BJ (cell line): ENCODE measurements around the gene RNASET2. TPM values are rescaled to one million over a fixed set of nuclear protein-coding genes. Genes with fewer than 3 reads are reported as not detected.

ENCODE experiments used
- CTCF ChIA-PET: fragments of 350-600 bp; formaldehyde crosslinking; extraction: SDS; loops from one replicate; lab custom pipeline; 2021; ENCODE audit warnings: antibody characterized with exemption, inconsistent platforms; lab: Yijun Ruan, JAX
- POLR2A ChIA-PET: fragments of 300-600 bp; sonication (Branson Sonifier 250); formaldehyde crosslinking; extraction: SDS; loops from one replicate; lab custom pipeline; 2021; ENCODE audit warnings: antibody characterized with exemption; lab: Charles Lee
- DNase-seq: peaks from one replicate; pipeline ENCODE4 v3.0.0-alpha.2; 2011; ENCODE audit warnings: low read depth
- H3K27me3 ChIP-seq: 2 replicates; pipeline ENCODE4 v1.6.0; 2011; ENCODE audit warnings: low read length; ENCODE audit not compliant: control insufficient read depth, insufficient read depth
- H3K36me3 ChIP-seq: 2 replicates; pipeline ENCODE4 v1.5.1; 2011; ENCODE audit warnings: low read length; ENCODE audit not compliant: control insufficient read depth, insufficient read depth
- H3K4me3 ChIP-seq: 2 replicates; pipeline ENCODE4 v1.5.1; 2011; ENCODE audit warnings: low read depth, mild to moderate bottlenecking, control low read depth, low read length
- polyA plus RNA-seq: library from polyadenylated mRNA; depleted of rRNA; stranded (reverse); fragments of >200 nt; gene quantifications from 2 replicates; pipeline ENCODE4 v1.2.3, GENCODE V29; 2011
- TF ChIP-seq, protein P1 (sequence below): IDR thresholded peaks from 2 replicates; pipeline ENCODE4 v1.5.1; 2011; ENCODE audit warnings: low read depth, mild to moderate bottlenecking, control low read depth, inconsistent platforms, low read length, moderate library complexity; ENCODE audit not compliant: insufficient read depth

RNASET2 gene
- polyA plus RNA-seq, 1 experiment, result 24.7 TPM

DNA sequence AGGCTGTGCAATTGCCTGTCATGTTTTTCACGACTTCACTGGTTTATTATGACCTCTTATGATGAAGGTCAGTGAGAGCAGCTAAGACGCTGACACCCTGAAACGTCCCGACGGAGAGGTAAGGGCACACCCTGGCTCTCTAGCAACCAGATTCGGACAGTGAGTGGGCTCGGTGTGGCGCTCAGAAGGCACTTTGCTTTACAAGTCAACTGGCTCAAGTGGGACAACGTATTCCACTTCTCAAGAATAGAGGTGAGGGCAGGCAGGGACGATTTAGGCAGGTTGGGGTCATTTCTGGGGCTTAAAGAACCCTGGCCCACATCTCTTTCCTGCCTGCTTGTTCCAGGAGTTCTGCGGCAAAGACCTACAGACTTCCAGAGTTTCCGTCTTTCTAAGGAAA lies 18.2 kb downstream of the RNASET2 start:
- Histone ChIP-seq H3K36me3 (peaks cover 2% of the 10 kb centered on the region; the same call in 1 of the 2 replicates), H3K27me3 (no peaks in the 10 kb centered on the region), H3K4me3 (no peak overlapping the region)
- ChIA-PET POLR2A (no interaction called here), CTCF (interaction anchor here (1.2 kb wide), 1 partner anchor 162 kb away, joined by 3 read pairs; no protein-coding TSS in a partner anchor)
- DNase-seq, result no peak
- TF ChIP-seq, protein P1, sequence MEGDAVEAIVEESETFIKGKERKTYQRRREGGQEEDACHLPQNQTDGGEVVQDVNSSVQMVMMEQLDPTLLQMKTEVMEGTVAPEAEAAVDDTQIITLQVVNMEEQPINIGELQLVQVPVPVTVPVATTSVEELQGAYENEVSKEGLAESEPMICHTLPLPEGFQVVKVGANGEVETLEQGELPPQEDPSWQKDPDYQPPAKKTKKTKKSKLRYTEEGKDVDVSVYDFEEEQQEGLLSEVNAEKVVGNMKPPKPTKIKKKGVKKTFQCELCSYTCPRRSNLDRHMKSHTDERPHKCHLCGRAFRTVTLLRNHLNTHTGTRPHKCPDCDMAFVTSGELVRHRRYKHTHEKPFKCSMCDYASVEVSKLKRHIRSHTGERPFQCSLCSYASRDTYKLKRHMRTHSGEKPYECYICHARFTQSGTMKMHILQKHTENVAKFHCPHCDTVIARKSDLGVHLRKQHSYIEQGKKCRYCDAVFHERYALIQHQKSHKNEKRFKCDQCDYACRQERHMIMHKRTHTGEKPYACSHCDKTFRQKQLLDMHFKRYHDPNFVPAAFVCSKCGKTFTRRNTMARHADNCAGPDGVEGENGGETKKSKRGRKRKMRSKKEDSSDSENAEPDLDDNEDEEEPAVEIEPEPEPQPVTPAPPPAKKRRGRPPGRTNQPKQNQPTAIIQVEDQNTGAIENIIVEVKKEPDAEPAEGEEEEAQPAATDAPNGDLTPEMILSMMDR, result no peak

DNA sequence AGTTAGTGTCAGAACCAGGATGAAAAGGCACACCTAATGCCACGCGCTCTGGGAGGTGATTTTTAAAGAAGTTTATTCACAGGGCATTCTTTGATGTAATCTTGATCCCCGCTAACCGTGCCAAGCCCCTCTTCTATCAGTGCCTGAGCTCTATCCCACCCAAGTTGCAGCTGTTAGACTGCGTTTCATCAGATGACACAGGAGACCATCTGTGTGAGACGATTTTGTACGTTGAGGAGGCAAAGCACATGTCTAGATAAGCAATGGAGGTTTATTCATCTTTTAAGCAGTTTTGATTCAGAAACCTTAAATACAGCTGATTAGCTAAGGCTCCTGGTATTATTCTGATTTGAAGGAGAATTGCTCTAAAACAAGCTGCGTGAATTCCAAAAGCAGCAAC lies 18.6 kb downstream of the RNASET2 start:
- Histone ChIP-seq H3K4me3 (no peak overlapping the region), H3K36me3 (peaks cover 2% of the 10 kb centered on the region; the same call in 1 of the 2 replicates), H3K27me3 (no peaks in the 10 kb centered on the region)
- TF ChIP-seq, protein P1, result no peak
- ChIA-PET POLR2A (no interaction called here), CTCF (interaction anchor here (1.2 kb wide), 1 partner anchor 162 kb away, joined by 3 read pairs; no protein-coding TSS in a partner anchor)
- DNase-seq, result no peak

DNA sequence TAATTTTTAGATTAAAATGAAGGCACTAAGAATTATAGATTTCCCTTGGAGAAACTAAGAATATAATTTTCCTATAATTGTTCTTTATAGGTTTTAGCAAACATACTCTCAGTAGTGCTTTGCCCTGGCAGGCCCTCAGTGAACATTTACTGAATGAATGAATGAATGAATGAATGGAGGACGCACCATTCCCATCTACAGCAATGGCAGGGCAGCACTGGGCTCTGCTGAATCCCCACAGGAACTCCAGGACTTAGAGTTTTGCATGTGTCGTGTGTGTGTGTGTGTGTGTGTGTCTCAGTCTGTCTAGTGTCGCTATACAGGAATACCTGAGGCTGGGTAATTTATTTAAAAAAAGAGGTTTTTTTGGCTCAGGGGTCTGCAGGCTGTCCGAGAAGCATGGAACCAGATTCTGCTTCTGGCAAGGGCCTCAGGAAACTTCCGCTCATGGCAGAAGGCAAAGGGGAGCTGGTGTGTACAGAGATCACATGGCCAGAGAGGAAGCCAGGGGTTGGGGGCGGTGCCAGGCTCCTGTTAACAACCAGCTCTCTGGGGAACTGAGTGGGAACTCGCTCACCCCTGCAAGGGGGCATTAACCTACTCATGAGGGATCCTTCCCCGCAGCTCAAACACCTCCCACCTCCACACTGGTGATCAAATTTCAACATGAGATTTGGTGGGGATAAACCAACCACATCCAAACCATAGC lies 20.1 kb downstream of the RNASET2 start:
- no peak for DNase-seq
- Histone ChIP-seq H3K27me3 (no peaks in the 10 kb centered on the region), H3K4me3 (no peak overlapping the region), H3K36me3 (peaks cover 2% of the 10 kb centered on the region; the same call in 1 of the 2 replicates)
- TF ChIP-seq, protein P1, result no peak
- POLR2A ChIA-PET, result no interaction called here
- CTCF ChIA-PET, result interaction anchor here (1.0 kb wide), 1 partner anchor 8 kb away, joined by 3 read pairs; no protein-coding TSS in a partner anchor

DNA sequence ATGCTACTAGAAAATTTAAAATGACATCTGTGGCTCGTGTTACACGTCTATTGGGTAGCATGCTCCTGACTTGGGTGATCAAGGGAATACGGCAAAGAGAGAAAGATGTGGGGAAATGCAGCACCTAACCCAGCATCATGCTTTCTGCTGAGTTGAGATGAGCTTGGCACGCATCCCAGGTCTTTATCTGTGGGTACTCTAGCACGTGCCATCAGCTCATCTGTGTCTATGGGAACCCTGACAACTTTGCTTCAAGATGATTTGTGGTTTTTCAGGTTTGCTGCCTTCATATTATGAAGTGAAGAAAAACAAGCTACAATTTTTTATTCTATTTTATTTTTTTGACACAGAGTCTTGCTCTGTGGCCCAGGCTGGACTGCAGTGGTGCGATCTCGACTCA lies 21.0 kb downstream of the RNASET2 start:
- TF ChIP-seq, protein P1, result no peak

DNA sequence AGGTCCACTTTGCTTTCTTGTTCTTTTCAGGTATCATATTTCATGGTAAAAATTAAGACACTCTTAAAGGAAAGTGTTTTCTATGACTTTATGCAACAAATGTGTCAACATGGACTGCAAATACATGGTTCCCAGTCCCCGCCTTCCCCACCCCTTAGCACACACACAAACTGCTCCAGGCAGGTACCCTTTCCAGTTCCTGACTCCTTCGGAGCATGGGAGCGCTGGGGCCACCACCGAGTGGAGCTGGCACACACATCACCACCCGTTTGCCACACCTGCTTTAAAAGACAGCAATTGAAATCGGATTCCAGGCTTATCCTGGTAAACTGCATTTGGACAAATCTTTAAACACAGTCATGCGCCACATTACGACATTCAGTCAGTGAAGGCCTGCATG lies 22.2 kb downstream of the RNASET2 start:
- DNase-seq, result no peak
- peaks cover 2% of the 10 kb centered on the region; the same call in 1 of the 2 replicates for H3K36me3 ChIP-seq
- H3K27me3 ChIP-seq, result no peaks in the 10 kb centered on the region
- TF ChIP-seq, protein P1, result no peak
- CTCF ChIA-PET, result no interaction called here
- no peak overlapping the region for H3K4me3 ChIP-seq
- POLR2A ChIA-PET, result no interaction called here

More for the DNA sequence above, 21.0 kb downstream of the RNASET2 start:
- Histone ChIP-seq H3K4me3 (no peak overlapping the region), H3K36me3 (peaks cover 2% of the 10 kb centered on the region; the same call in 1 of the 2 replicates), H3K27me3 (no peaks in the 10 kb centered on the region)
- ChIA-PET CTCF (interaction anchor here (0.6 to 1.0 kb wide), 2 partner anchors 9 to 457 kb away, joined by 3 read pairs; no protein-coding TSS in a partner anchor), POLR2A (no interaction called here)
- DNase-seq, result no peak
